Measurements from ENCODE around the gene QPCT.
A peak's percentile ranks its signal among the peaks of the same experiment; 100 is the strongest.
"Not testable (repeated sequence)": the region's sequence is repeated elsewhere in the genome, so short reads cannot be mapped to it uniquely, and the experiment has no call there.

The QPCT gene

DNA sequence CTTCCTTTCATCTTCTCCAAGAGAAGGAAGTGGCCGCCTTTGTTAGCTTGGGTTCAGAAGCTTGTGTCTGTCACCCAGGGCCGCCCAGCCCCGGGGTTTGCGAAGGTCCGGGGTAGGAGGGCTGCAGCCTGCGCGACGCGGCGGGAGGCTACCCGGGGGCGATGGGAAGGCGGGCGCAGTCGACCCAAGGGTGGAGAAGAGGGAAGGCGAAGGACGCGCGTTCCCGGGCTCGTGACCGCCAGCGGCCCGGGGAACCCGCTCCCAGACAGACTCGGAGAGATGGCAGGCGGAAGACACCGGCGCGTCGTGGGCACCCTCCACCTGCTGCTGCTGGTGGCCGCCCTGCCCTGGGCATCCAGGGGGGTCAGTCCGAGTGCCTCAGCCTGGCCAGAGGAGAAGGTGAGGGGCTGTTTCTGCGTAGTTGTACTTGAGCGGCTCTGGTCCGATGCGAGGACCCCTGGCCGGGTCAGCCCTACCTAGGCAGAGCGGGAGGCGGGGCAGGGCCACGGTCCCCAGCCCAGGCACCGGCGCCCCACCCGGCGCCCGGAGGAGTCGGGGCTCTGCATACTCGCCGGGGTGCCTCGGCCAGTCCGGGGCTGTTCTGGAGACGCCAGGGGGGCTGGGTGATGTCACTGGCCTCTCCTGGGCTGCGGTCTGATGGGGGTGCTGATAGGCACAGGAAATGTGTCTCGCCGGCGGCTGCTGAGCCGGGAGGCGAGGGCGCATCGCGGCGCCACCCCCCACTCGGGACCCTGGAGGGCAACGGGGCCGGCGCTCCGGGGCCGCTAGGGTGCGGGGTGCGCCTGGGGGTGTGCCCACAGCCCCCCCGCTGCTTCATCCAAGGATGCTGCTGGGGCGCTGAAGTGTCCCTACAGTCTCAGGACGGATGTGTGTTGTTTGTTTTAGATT, at the start of gene QPCT:
QPCT (plus strand) TSS at position 178 of the 909 bp plus-strand sequence; CDS start at position 280, 102 bp downstream.
- peak in 1 of 2 donors; percentile 45 for DNase-seq (ENCODE audit: low read depth in 2 of 2)

DNA sequence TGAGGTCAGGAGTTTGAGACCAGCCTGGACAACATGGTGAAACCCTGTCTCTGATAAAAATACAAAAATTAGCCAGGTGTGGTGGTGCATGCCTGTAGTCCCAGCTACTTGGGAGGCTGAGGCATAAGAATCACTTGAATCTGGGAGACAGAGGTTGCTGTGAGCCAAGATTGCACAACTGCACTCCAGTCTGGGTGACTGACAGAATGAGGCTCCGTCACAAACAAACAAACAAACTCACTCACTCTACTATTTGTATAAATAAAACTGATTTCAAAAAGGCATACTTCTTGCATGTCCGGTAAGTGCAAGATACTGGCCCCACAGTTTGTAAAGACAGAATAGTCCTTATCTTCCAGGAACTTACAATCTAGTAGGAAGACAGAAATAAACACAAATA, 49.6 kb upstream of the QPCT start:
- DNase-seq (ENCODE audit: low read depth in 2 of 2) = not testable (repeated sequence)

DNA sequence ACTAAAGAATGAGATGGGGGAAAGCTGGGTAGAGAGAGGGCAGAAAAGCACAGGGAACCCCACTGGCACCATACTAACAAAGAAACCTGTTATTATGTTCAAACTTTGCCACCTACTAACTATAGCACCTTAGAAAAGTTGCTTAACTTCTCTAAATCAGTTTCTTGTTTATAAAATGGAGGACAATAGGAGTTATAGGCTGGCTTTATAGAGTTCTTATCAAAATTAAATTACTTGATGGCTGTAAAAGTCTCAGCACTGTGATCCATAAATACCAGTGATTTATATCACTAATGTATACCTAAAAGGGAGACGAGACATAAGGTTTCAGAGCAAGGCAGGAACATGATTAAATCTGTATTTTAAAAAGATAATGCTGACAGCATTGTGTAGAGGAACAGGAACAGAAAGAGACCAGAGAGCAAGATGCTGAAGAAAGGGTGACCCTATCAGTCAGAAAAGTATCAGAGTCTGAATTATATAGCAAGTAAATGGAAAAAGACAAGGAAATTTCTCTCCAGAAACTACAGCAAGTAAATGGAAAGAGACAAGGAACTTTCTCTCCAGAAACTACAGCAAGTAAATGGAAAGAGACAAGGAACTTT, 48.9 kb upstream of the QPCT start:
- no peak for DNase-seq (ENCODE audit: low read depth in 2 of 2)

DNA sequence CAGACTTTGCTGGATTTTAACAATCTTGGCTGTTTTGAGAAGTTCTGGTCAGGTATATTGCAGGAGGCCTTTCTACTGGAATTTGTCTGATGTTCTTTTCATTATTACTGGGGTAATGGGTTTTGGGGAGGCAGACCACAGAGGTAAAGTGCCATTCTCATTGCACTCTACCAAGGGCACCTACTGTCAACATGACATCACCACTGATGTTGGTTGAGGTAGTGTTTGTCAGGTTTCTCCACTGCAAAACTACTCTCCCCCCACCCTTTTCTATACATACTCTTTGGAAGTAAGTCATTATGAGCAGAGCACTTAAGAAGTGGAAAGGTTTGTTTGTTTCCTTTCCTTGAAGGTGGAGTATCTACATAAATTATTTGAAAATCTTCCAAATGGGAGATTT, 46.8 kb upstream of the QPCT start:
- no peak for DNase-seq (ENCODE audit: low read depth in 2 of 2)

DNA sequence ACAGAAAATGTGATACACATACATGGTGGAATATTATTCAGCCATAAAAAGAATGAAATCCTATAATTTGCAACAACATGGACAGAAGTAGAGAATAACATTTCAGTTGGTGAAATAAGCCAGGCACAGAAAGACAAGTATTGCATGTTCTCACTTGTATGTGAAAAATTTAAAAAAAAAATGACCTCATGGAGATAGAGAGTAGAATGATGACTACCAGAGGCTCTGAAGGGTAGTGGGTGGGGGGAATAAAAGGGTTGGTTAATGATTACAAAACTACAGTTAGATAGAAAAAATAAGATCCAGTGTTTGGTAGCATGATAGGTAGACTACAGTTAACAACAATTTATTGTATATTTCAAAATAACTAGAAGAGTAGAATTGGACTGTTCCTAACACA, 44.3 kb upstream of the QPCT start:
- no peak for DNase-seq (ENCODE audit: low read depth in 2 of 2)

DNA sequence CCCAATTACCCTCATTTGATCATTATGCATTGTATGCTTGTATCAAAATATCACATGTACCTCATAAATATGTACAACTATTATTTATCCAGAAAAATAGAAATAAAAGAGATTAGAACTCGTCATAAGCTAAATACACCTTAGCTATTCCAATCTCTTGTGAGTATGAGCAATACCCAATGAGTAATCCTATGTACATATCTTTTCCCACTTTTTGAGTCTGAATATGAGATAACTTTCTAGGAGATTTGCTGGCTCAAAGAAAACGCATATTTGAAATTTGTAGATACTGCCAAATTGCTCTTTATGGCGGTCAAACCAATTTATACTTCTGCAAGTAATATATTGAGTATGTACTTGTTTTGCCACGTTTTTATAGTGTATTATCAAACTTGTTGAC, 43.9 kb upstream of the QPCT start:
- DNase-seq (ENCODE audit: low read depth in 2 of 2) = no peak

DNA sequence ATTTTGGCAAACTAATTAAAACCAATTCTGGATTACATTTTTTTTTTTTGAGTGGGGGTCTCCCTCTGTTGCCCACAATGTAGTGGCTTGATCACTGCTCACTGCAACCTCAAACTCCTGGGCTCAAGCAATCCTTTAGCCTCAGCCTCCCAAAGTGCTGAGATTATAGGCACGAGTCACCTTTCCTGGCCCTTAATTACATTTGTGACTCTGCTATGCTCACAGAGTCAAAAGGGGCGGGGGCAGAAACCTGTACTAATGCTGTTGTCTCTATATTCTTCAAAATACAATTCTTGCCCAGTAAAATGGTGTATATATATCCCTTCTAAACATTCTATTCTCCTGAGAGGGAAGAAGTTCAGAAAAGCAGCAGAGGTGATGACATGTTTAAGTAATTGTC, 43.0 kb upstream of the QPCT start:
- DNase-seq (ENCODE audit: low read depth in 2 of 2) = no peak

DNA sequence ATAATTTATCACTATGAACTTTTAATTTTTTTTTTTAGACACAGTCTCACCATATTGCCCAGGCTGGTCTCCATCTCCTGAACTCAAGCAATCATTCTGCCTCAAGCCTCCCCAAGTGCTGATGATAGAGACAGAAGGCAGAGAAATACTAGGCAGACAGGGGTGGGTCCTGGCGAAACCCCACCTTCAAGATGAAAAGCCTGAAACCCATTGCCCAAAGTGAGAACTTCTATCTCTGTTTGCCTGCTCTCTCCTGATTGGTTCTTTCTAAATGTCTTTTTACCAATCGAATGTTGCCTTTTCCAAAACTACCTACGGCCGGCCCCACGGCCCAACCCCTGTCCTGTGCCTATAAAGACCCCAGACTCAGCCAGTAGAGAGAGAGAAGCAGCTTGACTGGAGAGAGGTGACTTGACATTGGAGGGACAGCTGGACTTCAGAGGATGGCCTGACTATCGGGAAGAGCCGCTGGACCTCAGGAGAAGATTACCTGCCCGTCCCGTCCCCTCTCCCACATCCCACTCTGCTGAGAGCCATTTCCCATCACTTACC, 41.7 kb upstream of the QPCT start:
- DNase-seq (ENCODE audit: low read depth in 2 of 2) = no peak

DNA sequence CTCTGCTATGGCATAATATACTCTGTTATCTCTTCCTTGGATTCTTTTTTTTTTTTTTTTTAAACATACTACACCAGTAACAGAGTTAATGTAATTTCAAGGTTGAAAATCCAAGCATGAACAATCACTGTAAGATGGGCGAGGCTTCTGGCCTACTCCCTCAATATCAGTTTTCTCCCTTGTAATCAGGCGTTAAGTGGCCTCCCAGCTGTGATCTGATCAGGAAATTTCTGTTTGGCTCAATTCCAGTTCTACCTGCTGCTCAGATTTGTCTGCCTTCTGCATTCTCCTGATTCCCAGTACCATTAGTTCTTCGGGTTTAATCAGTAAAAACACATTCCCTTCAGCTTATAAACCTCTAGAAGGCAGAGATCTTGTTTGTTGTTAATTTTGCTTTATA, 38.4 kb upstream of the QPCT start:
- no peak for DNase-seq (ENCODE audit: low read depth in 2 of 2)

DNA sequence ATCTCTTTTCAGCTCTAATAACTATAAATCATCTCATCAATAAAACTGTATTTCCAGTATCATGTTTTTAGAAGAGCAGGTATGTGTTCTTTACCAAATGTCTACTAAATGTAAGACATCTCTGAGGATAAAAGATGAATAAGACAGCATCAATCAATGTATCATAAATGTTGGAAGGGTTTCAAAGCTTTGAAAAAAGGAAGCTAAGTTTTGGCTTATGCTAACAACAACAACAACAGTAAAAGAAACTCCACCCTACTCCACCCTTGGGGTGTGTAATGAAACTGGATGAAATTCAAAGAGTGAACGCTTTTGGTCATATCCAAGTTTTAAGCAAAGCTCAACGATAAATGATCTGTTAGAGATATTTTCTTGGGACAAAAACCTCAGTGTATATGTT, 36.9 kb upstream of the QPCT start:
- DNase-seq (ENCODE audit: low read depth in 2 of 2) = no peak

DNA sequence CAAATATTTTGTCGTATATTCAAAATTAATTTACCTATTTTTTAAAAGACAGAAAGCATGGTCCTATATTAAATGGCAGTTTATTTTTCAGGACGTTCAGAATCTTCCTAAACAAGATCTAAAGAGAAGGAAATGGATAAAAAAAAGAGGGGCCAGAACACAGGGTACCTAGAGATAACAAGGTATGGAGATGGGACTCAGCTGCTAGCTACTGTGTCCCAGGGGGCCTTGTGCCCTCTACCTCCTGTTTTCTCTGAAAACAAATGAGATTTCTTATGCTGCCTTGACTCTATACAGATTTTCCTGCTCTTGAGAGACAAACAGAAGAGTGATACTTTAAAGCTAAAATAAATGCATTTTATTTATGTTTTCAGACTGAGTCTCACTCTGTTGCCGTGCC, 29.1 kb upstream of the QPCT start:
- no peak for DNase-seq (ENCODE audit: low read depth in 2 of 2)

DNA sequence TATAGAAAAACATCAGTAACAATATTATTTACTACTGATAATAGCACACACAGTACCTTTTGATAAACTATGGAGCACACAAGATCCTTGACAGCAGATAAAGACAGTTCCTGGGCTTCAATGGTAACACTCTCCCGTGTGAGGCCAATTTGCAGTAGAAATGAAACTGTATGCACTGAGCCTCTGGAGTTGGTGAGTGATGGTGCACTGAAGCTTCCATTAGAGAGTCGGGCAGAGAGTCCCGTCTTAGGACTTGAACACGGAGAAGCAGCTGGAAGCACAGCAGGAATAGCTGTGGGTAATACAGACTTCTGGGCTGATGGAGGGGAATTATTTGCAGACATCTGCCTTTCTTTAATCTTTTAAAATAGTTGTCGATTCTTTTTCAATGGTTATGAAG, 28.2 kb upstream of the QPCT start:
- no peak for DNase-seq (ENCODE audit: low read depth in 2 of 2)

DNA sequence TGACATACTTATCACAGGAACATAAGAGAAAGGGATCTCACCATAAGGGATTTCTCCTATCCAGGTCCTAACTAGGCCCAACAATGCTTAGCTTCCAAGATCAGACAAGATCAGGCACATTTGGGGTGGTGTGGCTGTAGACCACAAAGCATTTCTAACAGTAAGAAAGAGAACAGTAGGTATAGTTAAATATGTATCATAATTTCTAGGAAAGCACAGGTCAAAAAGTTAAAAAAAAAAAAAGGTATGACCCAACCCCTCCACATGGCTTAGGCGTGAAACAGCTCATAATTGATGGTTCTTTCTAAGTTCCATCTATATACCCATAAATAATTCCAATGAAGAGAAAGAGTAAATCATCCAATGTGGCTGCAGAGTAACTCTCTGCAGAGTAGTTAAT, 26.7 kb upstream of the QPCT start:
- DNase-seq (ENCODE audit: low read depth in 2 of 2) = no peak

DNA sequence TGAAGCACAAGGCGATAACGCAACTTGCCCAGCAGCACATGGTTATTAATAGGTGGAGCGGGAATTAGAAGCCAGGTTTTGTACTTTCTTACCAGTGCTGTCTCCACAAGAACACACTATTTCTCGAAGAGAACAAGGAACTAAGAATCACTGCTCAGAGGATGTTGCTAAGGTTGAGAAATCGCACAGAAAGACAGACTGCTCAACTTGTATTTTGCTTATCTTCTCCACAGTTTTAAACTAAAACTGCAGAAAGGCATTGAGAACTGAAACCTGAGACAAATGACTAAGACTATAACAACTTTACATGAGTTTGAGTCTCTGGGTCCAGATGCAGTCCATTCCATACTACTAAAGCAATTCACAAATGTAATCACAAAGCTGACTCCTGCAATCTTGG, 26.0 kb upstream of the QPCT start:
- DNase-seq (ENCODE audit: low read depth in 2 of 2) = no peak

DNA sequence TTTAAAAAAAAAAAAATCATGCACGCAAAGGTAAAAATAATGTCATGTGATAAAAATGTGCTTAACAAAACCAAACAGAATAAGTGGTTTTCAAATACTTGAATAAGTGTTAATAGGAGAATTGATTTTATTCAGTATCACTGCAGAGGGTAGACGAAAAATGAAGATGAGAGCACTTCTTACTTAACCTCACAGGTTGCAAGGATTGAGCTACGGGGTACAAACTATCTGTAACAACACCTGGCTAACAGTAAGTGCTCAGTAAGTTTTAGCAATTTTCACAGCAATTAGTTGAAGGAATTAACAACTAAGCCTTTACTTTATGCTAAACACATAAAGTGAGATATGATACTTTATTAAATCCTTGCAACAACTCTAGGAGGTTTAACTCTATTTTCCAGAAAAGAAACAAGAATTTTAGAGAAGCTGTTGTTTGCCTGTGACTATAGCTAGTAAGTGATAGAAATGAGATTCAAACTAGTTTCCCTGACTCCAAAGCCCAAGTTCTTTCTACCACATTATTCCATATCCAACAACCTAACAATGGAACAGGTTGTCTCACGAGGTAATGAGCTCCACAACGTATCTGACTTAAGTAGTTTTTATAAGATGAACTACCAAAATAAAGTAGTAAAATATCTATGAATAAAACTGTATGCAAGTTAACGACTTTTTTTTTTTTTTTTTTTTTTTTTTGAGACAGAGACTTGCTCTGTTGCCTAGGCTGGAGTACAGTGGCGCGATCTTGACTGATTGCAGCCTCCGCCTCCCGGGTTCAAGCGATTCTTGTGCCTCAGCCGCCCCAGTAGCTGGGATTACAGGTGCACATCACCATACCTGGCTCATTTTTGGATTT, 24.4 kb upstream of the QPCT start:
- no peak for DNase-seq (ENCODE audit: low read depth in 2 of 2)

DNA sequence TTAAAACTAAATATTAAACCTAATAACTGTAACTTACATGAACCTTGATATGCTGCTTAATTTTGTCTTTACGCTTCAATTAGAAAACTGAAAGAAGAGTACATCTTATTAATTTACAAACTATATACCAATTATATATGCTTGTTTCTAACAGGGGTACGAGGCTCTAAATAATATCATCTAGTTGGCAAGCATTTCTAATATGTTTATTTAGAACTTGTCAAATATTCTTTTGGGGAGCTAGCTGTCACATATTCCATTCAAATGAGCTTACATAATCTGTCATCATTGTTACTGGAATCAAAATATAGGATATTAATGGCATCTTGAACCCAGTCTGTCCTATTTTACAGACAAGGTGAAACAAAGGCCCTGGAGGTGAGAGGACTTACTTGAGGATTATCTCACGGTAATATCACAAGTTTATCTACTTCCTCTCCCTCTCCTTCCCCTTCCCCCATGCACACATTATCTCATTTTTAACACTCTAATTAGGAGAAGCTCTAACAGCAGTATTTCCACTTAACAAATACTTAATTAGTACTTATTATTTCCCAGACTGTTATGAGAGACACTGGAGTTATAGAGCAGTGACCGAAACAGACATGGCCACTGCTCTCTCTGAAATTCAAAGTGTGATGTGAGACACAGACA, 23.3 kb upstream of the QPCT start:
- DNase-seq (ENCODE audit: low read depth in 2 of 2) = no peak

DNA sequence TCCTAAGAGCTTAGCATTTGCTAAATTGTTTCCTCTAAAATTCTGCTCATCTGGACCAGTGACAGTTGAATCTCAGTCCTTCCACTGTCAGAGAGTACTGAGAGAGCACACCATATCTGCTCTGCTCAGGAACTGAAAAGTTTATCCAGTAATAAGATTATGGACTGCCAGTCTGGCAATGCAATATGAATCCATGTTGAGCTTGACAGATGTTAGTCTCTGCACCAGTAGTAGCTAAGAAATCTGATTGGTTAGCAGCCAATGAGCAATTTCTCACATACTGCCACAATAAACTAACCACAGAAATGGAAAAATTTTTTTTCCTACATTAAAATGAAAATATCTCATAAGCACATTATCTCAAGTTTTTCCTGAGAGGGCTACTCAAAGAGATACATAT, 22.1 kb upstream of the QPCT start:
- DNase-seq (ENCODE audit: low read depth in 2 of 2) = no peak

DNA sequence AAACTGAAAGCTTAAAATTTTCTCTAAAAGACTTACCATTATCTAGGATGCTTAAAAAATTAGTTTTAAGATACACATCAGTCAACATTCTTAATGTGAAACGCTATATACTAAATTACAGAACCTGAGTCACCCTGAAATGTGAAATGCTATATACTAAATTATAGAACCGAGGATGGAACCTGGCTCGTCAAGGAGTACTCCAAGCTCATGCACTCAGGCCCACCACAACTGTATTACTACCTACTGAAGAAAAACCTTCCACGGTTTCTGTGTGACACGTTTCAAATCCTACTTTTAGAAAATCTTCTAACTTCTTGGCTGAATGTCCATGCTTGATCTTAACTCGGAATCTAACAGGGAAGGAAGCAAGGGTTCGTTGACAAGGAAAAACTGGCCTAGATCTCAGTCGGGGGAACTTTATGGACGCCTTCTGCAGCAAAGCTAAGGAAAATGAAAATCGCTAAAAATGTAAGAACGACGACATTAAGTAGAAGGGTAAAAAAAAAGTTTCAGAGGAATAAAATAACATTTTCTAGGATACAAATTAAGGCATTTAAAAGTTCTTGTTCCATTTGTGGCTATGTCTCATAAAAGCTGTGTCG, 21.2 kb upstream of the QPCT start:
- no peak for DNase-seq (ENCODE audit: low read depth in 2 of 2)

DNA sequence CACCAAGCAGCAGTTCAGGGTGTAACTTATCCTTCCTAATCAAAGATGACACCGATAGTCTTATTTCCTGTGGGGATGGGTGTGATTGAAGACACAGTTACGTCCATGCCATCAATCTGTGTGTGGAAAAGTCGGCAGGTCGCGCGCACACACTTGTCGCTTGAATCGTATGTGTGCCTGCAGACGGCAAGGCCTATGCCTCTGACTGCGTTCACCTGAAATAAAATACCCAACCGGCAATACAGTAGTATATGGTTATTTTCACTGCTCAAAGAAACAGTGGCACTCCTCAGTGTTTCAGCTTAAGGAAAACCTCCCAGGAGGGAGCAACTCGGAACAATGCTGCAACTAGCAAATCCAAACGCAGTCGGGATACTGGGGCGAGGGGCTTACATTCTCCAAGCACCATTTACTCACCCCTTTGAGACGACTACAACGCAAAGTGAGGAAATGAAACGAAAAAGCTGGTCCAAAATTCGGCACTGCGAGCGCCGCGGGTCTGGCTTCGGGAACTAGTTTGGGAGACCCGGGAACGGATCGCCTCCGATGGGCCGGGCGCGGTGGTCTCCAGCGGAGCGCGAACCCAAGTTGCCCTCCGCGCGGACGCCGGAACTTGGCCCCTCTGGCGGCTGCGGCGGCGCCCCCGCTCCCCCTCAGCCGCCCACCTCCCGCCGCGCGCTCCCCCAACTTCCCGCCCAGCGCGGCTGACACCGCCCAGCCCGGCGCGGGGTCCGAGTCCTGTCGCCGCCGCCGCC, 20.5 kb upstream of the QPCT start:
- no peak for DNase-seq (ENCODE audit: low read depth in 2 of 2)

DNA sequence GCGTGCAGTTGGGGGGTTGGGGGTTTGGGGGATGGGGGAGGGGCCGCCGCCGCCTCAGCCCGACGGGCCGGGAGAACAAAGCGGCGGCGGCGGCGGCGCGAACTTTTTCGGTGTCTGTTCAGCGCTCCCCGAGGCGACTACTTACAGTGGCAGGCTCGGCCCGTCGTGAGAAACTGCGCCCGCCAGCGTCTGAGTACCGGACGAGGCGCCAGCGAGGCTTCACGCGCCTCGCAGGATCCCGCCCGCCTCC, 20.0 kb upstream of the QPCT start:
- DNase-seq (ENCODE audit: low read depth in 2 of 2) = peak in 1 of 2 donors; percentile 40

Data from stimulated activated CD4-positive, alpha-beta T cell treated with anti-CD3 and anti-CD28 coated beads, Interleukin-1b, Interleukin-23, amount 100 ng/mL, for 1 hour (primary cell).